Upper lobe of left lung (tissue), 4 donors: ENCODE measurements around the gene GALNT18.

ENCODE experiments used
- CTCF ChIP-seq, 6 experiments: fragments of 450-650 bp in 4 of 6; fragments of 200-600 bp in 2 of 6; sonication (generic) in 2 of 6; IDR thresholded peaks; one replicate each; pipeline ENCODE4 v1.5.1; 2016 to 2019; ENCODE audit warnings: antibody characterized with exemption in 6 of 6
- POLR2A ChIP-seq, 4 donors: fragments of 450-650 bp; IDR thresholded peaks; one replicate each; pipeline ENCODE4 v1.5.1; 2016 to 2017; ENCODE audit warnings: antibody characterized with exemption in 4 of 4, mild to moderate bottlenecking in 2 of 4

DNA sequence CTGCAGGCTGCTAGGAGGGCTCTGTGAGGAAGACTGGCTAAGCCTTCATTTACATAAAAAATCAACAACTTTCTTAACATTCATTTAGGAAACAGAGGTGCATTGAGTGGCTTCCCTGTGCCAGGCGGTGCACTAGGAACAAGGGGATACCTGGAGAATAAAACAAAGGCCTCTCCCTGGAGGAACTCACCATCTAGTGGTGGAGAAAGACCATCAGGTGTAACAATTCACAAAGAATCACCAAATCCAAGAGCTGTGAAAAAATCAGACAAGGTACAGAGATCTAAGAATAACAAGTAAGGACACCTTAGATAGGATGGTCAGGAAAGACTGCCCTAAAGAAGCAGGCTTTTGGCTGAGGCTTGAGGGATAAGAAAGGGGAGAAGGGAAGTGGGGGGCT, 309.1 kb downstream of the GALNT18 start:
- TF ChIP-seq CTCF (IDR thresholded peaks at IDR 0.05) (no peak), POLR2A (IDR thresholded peaks at IDR 0.05) (no peak)
